ENCODE measurements around the gene CEP72.
"Not testable (repeated sequence)": the region's sequence is repeated elsewhere in the genome, so short reads cannot be mapped to it uniquely, and the experiment has no call there.

CEP72 gene

GRCh38 chr5:686936-687335 lies 74.8 kb downstream of the CEP72 start:
- DNase-seq, result not testable (repeated sequence)

GRCh38 chr5:688348-689010 lies 76.3 kb downstream of the CEP72 start:
- DNase-seq, result not testable (repeated sequence)

DNA sequence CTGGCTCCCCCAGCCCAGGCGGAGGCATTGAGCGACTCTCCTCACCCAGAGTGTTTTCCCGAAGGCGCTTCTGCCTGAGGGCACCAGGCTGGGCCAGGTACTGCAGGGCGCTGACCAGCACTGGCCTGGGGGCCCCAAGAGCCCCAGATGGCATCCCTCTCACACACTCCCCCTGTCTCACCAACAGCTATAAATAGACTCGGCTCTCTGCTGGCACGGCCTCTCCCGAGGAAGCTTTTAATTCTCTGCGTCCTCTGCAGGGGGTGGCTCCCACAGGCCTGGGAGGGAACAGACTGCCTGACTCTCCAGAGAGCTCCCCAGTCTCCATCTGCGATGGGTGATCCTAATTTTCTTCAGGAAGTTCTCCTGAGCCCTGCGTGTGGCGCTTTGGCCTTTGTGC lies 78.2 kb downstream of the CEP72 start:
- not testable (repeated sequence) for DNase-seq

DNA sequence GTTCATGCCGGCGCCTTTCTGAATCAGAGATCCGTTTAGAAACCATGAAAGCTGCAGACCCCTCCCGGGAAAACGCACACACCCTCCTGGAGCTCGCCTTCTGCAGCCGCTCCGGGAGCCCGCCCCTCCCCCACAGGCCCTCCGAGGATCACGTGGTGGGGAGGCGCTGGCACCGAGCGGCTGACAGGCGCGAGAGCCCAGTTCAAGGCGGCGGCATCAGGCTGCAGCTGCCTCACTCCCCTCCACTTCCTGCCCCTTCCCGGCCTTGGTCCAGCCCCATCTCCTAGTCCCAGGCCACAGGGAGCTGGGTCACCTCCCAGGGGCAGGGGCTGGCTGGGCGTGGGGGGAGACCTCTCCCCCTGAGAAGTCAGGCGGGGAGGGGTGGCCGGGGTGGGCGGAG lies 78.9 kb downstream of the CEP72 start:
- not testable (repeated sequence) for DNase-seq

- DNase-seq, result no peak
These were observed 79.8 kb downstream of the CEP72 start for GRCh38 chr5:691817-692528.

DNA sequence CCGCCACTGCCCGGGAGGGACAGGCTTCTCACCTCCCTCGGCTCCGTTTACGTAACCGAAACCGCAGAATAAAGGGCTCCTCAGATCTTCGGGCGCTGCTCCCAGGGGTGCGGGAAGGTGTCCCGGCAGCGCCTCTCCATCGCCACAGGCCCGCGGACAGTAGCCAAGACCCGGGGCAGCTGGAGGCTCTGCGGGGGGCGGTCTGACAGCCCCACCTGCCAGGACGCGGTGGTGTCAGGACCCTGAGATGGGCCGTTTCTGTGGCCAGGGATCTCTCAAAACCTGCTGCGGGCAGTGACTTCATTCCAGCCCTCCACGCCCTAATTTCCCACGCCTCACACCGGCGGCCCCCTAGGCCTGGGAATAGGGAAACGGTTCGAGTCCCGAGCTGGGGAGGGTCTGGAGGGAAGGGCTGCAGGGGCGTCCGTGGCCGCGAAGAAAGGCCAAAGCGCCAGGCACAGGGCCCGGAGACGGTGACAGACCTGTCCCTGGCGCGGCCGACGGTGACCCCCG lies 80.4 kb downstream of the CEP72 start:
- peak; percentile 50 for DNase-seq

DNA sequence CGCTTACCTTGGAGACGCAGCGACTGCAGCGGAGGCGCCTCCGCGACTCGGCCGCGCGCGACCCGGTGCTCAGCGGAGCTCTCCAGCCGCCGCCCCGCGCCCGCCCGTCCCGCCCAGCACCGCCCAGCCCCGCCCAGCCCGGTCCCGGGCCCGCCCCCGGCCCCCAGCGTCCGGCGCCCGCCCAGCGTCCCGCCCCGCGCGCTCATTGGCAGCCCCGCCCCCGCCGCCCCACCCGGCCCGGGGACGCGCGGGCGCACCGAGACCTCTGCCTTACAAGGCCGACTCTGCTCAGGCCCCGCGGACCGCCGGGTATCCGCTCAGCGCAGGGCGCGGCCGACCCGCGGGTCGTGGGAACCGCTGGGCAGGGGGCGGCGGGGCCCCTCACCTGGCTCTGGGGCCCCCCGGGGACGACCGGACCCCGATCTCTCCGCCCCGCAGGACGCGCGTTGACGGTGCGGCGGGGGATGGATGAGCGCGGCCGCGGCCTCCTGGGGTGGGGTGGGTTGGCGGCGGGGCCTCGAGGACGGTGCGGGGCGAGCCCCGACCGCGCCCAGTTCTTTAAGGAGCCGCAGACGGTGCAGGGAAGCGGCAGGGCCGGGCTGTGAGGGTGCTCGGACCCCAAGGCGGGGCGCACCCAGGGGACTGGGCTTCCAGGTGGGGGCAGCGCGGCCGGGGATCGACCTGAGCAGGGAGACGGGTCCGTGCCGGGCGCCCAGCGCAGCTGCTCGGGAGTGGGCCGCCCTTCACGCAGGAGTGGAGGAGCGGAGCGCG lies 81.3 kb downstream of the CEP72 start, which contains the start of gene TPPP:
TSS of gene TPPP (minus strand) at position 82 of the 771 bp plus-strand sequence. CDS start 15,292 bp downstream, outside the sequence.
- peak; percentile 85 for DNase-seq

GRCh38 chr5:694042-694431 lies 81.9 kb downstream of the CEP72 start:
- DNase-seq, result peak; percentile 29

GRCh38 chr5:695475-695874 lies 83.3 kb downstream of the CEP72 start:
- not testable (repeated sequence) for DNase-seq

DNA sequence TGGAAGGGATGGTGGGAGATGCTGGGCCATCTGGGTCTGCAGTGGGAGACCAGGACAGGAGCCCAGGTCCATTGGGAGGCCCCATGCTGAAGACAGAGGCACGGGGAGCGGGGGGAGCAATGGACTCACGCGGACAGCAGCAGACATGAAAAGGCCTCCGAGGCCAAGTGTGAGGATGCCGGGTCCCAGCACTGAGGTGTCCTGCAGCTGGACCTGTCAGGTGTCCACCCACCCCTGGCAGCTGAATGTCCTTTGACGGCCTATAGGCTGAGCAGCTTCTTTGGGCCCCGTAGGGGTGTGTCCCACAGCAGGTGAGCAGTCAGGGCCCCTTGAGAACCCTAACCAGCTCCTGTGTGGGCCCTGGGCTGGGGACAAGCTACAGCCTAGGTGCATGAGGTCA lies 84.1 kb downstream of the CEP72 start:
- not testable (repeated sequence) for DNase-seq

- DNase-seq, result not testable (repeated sequence)
These were observed 84.9 kb downstream of the CEP72 start for GRCh38 chr5:696753-697702.
